Liver (tissue), 9 donors: ENCODE data around the gene SLCO4A1. TPM values are rescaled to one million over a fixed set of nuclear protein-coding genes. Genes with fewer than 3 reads are reported as not detected.

Experiments used
- DNase-seq: peaks from one replicate; pipeline ENCODE4 v3.0.0-alpha.2; 2017; ENCODE audit warnings: low spot score
- H3K27ac ChIP-seq, 2 donors: one replicate each; pipeline ENCODE4 v1.7.0; 2013; ENCODE audit warnings: inconsistent platforms in 2 of 2, low read length in 2 of 2, control low read depth in 1 of 2, low read depth in 1 of 2, mild to moderate bottlenecking in 1 of 2
- H3K27me3 ChIP-seq, 4 donors: one replicate each; pipeline versions ENCODE4 v1.6.1 to v1.7.0; 2013; ENCODE audit warnings: low read length in 3 of 4, inconsistent platforms in 1 of 4, mild to moderate bottlenecking in 1 of 4, moderate library complexity in 1 of 4; ENCODE audit not compliant: control insufficient read depth in 4 of 4, insufficient read depth in 4 of 4
- H3K36me3 ChIP-seq, 4 donors: one replicate each; pipeline versions ENCODE4 v1.6.1 to v1.7.0; 2013; ENCODE audit warnings: low read length in 3 of 4, mild to moderate bottlenecking in 3 of 4, low read depth in 1 of 4, moderate library complexity in 1 of 4; ENCODE audit not compliant: control insufficient read depth in 4 of 4, insufficient read depth in 3 of 4
- H3K4me1 ChIP-seq, 4 donors: one replicate each; pipeline versions ENCODE4 v1.6.1 to v1.7.0; 2013; ENCODE audit warnings: low read length in 3 of 4, mild to moderate bottlenecking in 3 of 4, moderate library complexity in 1 of 4; ENCODE audit not compliant: control insufficient read depth in 4 of 4, insufficient read depth in 4 of 4
- H3K4me3 ChIP-seq, 3 donors: one replicate each; pipeline versions ENCODE4 v1.6.1 to v1.7.0; 2013; ENCODE audit warnings: low read length in 3 of 3, control low read depth in 1 of 3, low read depth in 1 of 3, mild to moderate bottlenecking in 1 of 3
- H3K9ac ChIP-seq, 2 donors: one replicate each; pipeline ENCODE4 v1.7.0; 2013; ENCODE audit warnings: low read length in 2 of 2, mild to moderate bottlenecking in 2 of 2, moderate library complexity in 2 of 2, control low read depth in 1 of 2, low read depth in 1 of 2
- H3K9me3 ChIP-seq, 4 donors: one replicate each; pipeline versions ENCODE4 v1.6.1 to v1.7.0; 2013; ENCODE audit warnings: low read length in 3 of 4; ENCODE audit not compliant: control insufficient read depth in 4 of 4
- FOXA2 ChIP-seq: IDR thresholded peaks from 2 replicates; pipeline ENCODE4 v1.6.1; 2016; ENCODE audit warnings: antibody characterized with exemption
- HNF4G ChIP-seq: IDR thresholded peaks from 2 replicates; pipeline ENCODE4 v1.6.1; 2016; ENCODE audit warnings: antibody characterized with exemption
- JUND ChIP-seq, 2 donors: IDR thresholded peaks; 2 replicates each; pipeline ENCODE4 v1.6.1; 2016; ENCODE audit warnings: antibody characterized with exemption in 2 of 2
- NR2F2 ChIP-seq: IDR thresholded peaks from 2 replicates; pipeline ENCODE4 v1.6.1; 2016; ENCODE audit warnings: antibody characterized with exemption
- RXRA ChIP-seq, 2 donors: IDR thresholded peaks; 2 replicates each; pipeline ENCODE4 v1.6.1; 2017 to 2018; ENCODE audit warnings: antibody characterized with exemption in 2 of 2, mild to moderate bottlenecking in 1 of 2
- SP1 ChIP-seq: IDR thresholded peaks from 2 replicates; pipeline ENCODE4 v1.6.1; 2018; ENCODE audit warnings: antibody characterized with exemption, mild to moderate bottlenecking
- WGBS: extraction: QIAGEN DNeasy Blood & Tissue Kit; methylation state at CpG from one replicate; pipeline ENCODE4 v1.1.7; 2013; 5-methylcytosine and 5-hydroxymethylcytosine counted together
- polyA plus RNA-seq, 2 donors: library from polyadenylated mRNA; stranded (reverse) in 1 of 2; unstranded in 1 of 2; fragments of 200-250 nt in 1 of 2; fragments of >200 nt in 1 of 2; fragmentation: Nextera tagmentation in 1 of 2; extraction: Ambion mirVana in 1 of 2; gene quantifications; one replicate each; pipeline versions ENCODE4 v1.2.1 to v1.2.3, GENCODE V29; 2013 to 2015
- total RNA-seq, 2 donors: library from RNA; depleted of rRNA; stranded (reverse); fragments of >200 nt; gene quantifications; one replicate each; pipeline ENCODE4 v1.2.3, GENCODE V29; 2014
- TF ChIP-seq, protein P1 (sequence below): fragments of 150-350 bp; IDR thresholded peaks from 2 replicates; pipeline ENCODE4 v1.5.1; 2017; ENCODE audit warnings: improper control_type of control experiment, low read depth, low read length; ENCODE audit not compliant: missing input control
- TF ChIP-seq, protein P2 (sequence below): IDR thresholded peaks from 2 replicates; pipeline ENCODE4 v1.6.1; 2016; ENCODE audit warnings: antibody characterized with exemption, mild to moderate bottlenecking
- TF ChIP-seq, protein P3 (sequence below): IDR thresholded peaks from 2 replicates; pipeline ENCODE4 v1.6.1; 2016; ENCODE audit warnings: antibody characterized with exemption
- TF ChIP-seq, protein P4 (sequence below): IDR thresholded peaks from 2 replicates; pipeline ENCODE4 v1.6.1; 2016; ENCODE audit warnings: antibody characterized with exemption
- TF ChIP-seq, protein P5 (sequence below): IDR thresholded peaks from 2 replicates; pipeline ENCODE4 v1.6.1; 2016; ENCODE audit warnings: antibody characterized with exemption
- donor health status: healthy.
- donor health status: healthy.
- donor health status: healthy.
- donor health status: healthy.
- donor health status: healthy.

The SLCO4A1 gene
- total and polyA plus RNA-seq, 4 donors: 1.3 to 4.3 (median 2.6) TPM

DNA sequence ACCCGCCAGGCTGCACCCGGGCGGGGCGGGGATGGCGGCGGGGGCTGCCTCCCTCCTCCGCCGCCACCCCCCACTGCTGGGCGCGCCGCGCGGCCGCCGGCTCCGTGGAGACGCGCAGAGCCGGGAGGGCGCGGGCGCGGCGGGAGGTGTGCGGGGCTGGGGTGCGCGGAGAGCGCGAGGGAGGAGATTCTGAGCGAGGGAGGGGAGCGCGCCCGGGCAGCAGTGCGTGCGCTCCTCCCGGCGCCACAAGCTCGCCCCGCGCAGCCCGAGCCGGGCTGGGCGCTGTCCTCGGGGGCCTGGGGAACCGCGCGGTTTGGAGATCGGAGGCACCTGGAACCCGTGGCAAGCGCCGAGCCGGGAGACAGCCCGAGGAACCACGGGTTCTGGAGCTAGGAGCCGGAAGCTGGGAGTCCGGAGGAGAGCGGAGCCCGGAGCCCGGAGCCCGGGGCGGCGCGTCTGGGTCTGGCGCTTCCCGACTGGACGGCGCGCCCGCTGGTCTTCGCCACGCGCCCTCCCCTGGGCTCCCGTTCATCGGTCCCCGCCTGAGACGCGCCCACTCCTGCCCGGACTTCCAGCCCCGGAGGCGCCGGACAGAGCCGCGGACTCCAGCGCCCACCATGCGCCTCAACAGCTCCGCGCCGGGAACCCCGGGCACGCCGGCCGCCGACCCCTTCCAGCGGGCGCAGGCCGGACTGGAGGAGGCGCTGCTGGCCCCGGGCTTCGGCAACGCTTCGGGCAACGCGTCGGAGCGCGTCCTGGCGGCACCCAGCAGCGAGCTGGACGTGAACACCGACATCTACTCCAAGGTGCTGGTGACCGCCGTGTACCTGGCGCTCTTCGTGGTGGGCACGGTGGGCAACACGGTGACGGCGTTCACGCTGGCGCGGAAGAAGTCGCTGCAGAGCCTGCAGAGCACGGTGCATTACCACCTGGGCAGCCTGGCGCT is 66.6 kb downstream of the SLCO4A1 start, which contains the start of gene NTSR1:
NTSR1 (plus strand) TSS at position 246 of the 946 bp plus-strand sequence; CDS start at position 618, 372 bp downstream.
- no peaks in the 10 kb centered on the region for H3K36me3 ChIP-seq
- H3K9me3 ChIP-seq: no peaks in the 10 kb centered on the region
- peak within 1 kb of the TSS in 1 of 3 donors; percentile 9 for H3K4me3 ChIP-seq
- H3K9ac ChIP-seq: no peak within 1 kb of the TSS
- no peak for TF ChIP-seq SP1
- TF ChIP-seq, protein P1, sequence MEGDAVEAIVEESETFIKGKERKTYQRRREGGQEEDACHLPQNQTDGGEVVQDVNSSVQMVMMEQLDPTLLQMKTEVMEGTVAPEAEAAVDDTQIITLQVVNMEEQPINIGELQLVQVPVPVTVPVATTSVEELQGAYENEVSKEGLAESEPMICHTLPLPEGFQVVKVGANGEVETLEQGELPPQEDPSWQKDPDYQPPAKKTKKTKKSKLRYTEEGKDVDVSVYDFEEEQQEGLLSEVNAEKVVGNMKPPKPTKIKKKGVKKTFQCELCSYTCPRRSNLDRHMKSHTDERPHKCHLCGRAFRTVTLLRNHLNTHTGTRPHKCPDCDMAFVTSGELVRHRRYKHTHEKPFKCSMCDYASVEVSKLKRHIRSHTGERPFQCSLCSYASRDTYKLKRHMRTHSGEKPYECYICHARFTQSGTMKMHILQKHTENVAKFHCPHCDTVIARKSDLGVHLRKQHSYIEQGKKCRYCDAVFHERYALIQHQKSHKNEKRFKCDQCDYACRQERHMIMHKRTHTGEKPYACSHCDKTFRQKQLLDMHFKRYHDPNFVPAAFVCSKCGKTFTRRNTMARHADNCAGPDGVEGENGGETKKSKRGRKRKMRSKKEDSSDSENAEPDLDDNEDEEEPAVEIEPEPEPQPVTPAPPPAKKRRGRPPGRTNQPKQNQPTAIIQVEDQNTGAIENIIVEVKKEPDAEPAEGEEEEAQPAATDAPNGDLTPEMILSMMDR: no peak
- no peak for TF ChIP-seq FOXA2
- TF ChIP-seq, protein P2, sequence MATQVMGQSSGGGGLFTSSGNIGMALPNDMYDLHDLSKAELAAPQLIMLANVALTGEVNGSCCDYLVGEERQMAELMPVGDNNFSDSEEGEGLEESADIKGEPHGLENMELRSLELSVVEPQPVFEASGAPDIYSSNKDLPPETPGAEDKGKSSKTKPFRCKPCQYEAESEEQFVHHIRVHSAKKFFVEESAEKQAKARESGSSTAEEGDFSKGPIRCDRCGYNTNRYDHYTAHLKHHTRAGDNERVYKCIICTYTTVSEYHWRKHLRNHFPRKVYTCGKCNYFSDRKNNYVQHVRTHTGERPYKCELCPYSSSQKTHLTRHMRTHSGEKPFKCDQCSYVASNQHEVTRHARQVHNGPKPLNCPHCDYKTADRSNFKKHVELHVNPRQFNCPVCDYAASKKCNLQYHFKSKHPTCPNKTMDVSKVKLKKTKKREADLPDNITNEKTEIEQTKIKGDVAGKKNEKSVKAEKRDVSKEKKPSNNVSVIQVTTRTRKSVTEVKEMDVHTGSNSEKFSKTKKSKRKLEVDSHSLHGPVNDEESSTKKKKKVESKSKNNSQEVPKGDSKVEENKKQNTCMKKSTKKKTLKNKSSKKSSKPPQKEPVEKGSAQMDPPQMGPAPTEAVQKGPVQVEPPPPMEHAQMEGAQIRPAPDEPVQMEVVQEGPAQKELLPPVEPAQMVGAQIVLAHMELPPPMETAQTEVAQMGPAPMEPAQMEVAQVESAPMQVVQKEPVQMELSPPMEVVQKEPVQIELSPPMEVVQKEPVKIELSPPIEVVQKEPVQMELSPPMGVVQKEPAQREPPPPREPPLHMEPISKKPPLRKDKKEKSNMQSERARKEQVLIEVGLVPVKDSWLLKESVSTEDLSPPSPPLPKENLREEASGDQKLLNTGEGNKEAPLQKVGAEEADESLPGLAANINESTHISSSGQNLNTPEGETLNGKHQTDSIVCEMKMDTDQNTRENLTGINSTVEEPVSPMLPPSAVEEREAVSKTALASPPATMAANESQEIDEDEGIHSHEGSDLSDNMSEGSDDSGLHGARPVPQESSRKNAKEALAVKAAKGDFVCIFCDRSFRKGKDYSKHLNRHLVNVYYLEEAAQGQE: no peak
- no peak for DNase-seq
- 10% methylated on average over 124 of the region's 124 CpGs for WGBS
- no peak within 1 kb of the TSS for H3K27ac ChIP-seq
- H3K4me1 ChIP-seq: peaks cover 0 to 3% (median 1%) of the 10 kb centered on the region in 4 donors
- H3K27me3 ChIP-seq: peaks cover 0 to 8% (median 4%) of the 10 kb centered on the region in 4 donors

DNA sequence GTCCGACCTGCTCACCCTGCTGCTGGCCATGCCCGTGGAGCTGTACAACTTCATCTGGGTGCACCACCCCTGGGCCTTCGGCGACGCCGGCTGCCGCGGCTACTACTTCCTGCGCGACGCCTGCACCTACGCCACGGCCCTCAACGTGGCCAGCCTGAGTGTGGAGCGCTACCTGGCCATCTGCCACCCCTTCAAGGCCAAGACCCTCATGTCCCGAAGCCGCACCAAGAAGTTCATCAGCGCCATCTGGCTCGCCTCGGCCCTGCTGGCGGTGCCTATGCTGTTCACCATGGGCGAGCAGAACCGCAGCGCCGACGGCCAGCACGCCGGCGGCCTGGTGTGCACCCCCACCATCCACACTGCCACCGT is 67.2 kb downstream of the SLCO4A1 start:
- Histone ChIP-seq H3K4me1 (peaks cover 0 to 3% (median 1%) of the 10 kb centered on the region in 4 donors), H3K9ac (no peak overlapping the region), H3K36me3 (no peaks in the 10 kb centered on the region), H3K9me3 (no peaks in the 10 kb centered on the region), H3K27ac (no peak overlapping the region), H3K4me3 (no peak overlapping the region), H3K27me3 (peaks cover 0 to 8% (median 4%) of the 10 kb centered on the region in 4 donors)
- TF ChIP-seq HNF4G: no peak
- TF ChIP-seq, protein P3, sequence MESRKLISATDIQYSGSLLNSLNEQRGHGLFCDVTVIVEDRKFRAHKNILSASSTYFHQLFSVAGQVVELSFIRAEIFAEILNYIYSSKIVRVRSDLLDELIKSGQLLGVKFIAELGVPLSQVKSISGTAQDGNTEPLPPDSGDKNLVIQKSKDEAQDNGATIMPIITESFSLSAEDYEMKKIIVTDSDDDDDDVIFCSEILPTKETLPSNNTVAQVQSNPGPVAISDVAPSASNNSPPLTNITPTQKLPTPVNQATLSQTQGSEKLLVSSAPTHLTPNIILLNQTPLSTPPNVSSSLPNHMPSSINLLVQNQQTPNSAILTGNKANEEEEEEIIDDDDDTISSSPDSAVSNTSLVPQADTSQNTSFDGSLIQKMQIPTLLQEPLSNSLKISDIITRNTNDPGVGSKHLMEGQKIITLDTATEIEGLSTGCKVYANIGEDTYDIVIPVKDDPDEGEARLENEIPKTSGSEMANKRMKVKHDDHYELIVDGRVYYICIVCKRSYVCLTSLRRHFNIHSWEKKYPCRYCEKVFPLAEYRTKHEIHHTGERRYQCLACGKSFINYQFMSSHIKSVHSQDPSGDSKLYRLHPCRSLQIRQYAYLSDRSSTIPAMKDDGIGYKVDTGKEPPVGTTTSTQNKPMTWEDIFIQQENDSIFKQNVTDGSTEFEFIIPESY: no peak
- TF ChIP-seq, protein P4, sequence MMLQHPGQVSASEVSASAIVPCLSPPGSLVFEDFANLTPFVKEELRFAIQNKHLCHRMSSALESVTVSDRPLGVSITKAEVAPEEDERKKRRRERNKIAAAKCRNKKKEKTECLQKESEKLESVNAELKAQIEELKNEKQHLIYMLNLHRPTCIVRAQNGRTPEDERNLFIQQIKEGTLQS: no peak
- TF ChIP-seq, protein P2: no peak
- no peak for TF ChIP-seq JUND (IDR thresholded peaks at IDR 0.05)
- no peak for TF ChIP-seq RXRA (IDR thresholded peaks at IDR 0.05)
- no peak for TF ChIP-seq NR2F2
- TF ChIP-seq, protein P5, sequence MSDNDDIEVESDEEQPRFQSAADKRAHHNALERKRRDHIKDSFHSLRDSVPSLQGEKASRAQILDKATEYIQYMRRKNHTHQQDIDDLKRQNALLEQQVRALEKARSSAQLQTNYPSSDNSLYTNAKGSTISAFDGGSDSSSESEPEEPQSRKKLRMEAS: no peak
- DNase-seq: no peak
- WGBS: 77% methylated on average over 30 of the region's 30 CpGs
